NCI-H1436 (cell line): Measurements from ENCODE around the gene ME2.
"Not testable (repeated sequence)": the region's sequence is repeated elsewhere in the genome, so short reads cannot be mapped to it uniquely, and the experiment has no call there.

Experiments used
- DNase-seq: peaks from one replicate; lab custom pipeline; 2025; lab: John Stamatoyannopoulos, UW

Gene ME2

GRCh38 chr18:50924372-50924771 is 45.5 kb downstream of the ME2 start:
- no peak for DNase-seq

- no peak for DNase-seq
Observed at GRCh38 chr18:50926521-50926920, 47.6 kb downstream of the ME2 start.

- no peak for DNase-seq
Observed at GRCh38 chr18:50928551-50928950, 49.6 kb downstream of the ME2 start.

- DNase-seq = no peak
Observed at GRCh38 chr18:50933684-50934083, 54.8 kb downstream of the ME2 start.

GRCh38 chr18:50934545-50935211 is 55.8 kb downstream of the ME2 start:
- no peak for DNase-seq

GRCh38 chr18:50935493-50936191 is 56.7 kb downstream of the ME2 start:
- no peak for DNase-seq

- DNase-seq = no peak
Observed at GRCh38 chr18:50937183-50937582, 58.3 kb downstream of the ME2 start.

- DNase-seq = no peak
Observed at GRCh38 chr18:50938912-50939311, 60.0 kb downstream of the ME2 start.

- no peak for DNase-seq
Observed at GRCh38 chr18:50944245-50944932, 65.5 kb downstream of the ME2 start.

- DNase-seq = not testable (repeated sequence)
Observed at GRCh38 chr18:50945918-50946317, 67.0 kb downstream of the ME2 start.

- no peak for DNase-seq
Observed at GRCh38 chr18:50947899-50948298, 69.0 kb downstream of the ME2 start.

GRCh38 chr18:50949185-50949584 is 70.3 kb downstream of the ME2 start:
- DNase-seq = no peak

- no peak for DNase-seq
Observed at GRCh38 chr18:50950626-50951025, 71.7 kb downstream of the ME2 start.

- no peak for DNase-seq
Observed at GRCh38 chr18:50953822-50954221, 74.9 kb downstream of the ME2 start.

GRCh38 chr18:50955253-50955652 is 76.3 kb downstream of the ME2 start:
- DNase-seq = no peak

GRCh38 chr18:50956116-50956515 is 77.2 kb downstream of the ME2 start:
- DNase-seq = no peak

- DNase-seq = no peak
Observed at GRCh38 chr18:50961974-50962373, 83.1 kb downstream of the ME2 start.

- peak; percentile 69 for DNase-seq
Observed at GRCh38 chr18:50967714-50968661, 89.1 kb downstream of the ME2 start, which contains the start of gene ELAC1. Gene ELAC1 (plus strand): TSS chr18:50968040. CDS start chr18:50974405, 6,365 bp downstream.

- DNase-seq = no peak
Observed at GRCh38 chr18:50969448-50969847, 90.5 kb downstream of the ME2 start.

GRCh38 chr18:50970006-50970405 is 91.1 kb downstream of the ME2 start:
- no peak for DNase-seq

GRCh38 chr18:50972404-50972803 is 93.5 kb downstream of the ME2 start:
- not testable (repeated sequence) for DNase-seq
